ENCODE data around the gene AGAP3. TPM values are rescaled to one million over a fixed set of nuclear protein-coding genes. Genes with fewer than 3 reads are reported as not detected.
"Not testable (repeated sequence)": the region's sequence is repeated elsewhere in the genome, so short reads cannot be mapped to it uniquely, and the experiment has no call there.

Gene AGAP3
- total RNA-seq (ENCODE audit: unreplicated experiment) = 206 TPM
- long read RNA-seq, partial matches to known transcripts = 13 of 29 reads
- long read RNA-seq, other reads (novel, unspliced or antisense) = 16 of 29 reads

DNA sequence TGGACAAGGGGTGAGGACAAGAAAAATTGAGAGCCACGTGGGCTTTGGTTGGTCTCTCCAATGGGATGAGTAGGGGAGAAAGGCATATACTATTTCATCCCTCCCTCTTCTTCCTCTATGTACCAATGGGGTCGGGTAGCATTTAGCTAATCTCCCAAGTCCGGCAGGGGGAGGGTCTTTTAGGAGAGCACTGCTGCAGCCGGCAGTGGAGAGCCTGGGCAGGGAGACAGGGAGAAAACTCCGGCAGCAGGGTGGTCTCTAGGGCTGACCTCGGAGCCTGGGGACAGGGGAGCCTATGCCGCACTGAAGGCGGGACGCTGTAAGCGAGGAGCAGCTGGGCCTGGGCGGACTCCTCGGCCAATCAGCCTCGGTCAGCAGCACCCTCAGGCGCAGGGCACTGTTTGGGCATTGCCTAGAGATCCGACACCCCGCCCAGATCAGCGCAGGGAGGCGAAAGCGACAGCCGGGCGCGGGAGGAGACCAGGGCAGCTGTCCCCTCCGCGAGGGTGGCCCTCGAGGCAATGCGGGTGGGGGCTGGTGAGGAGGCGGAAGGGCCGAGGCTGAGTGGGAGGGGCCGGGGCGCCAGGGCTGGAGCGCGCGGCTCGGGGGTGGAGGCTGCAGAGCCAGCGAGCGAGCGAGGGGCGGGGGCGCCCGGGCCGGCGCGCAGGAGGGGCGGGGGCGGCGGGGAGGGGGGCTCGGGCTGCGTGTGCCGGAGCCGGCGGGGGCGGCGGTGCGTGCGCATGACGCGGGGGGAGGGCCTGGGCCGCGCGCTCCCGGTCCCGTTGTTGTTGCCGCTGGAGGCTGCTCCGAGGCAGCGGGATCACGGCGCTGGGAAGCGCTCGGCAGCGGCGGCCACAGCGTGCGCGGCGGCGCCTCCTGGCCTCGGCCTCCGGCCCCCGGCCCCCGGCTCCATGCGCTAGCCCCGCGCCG is at the start of gene AGAP3:
Gene AGAP3, plus strand, starts transcription at position 785 of the 930 bp plus-strand sequence. CDS start 267 bp downstream, outside the sequence.
- peaks cover 37% of the 10 kb centered on the region for H3K4me1 Mint-ChIP-seq (ENCODE audit: unreplicated experiment)
- peaks cover 10% of the 10 kb centered on the region for H3K36me3 Mint-ChIP-seq (ENCODE audit: low read depth, unreplicated experiment)
- TF ChIP-seq, protein P1, sequence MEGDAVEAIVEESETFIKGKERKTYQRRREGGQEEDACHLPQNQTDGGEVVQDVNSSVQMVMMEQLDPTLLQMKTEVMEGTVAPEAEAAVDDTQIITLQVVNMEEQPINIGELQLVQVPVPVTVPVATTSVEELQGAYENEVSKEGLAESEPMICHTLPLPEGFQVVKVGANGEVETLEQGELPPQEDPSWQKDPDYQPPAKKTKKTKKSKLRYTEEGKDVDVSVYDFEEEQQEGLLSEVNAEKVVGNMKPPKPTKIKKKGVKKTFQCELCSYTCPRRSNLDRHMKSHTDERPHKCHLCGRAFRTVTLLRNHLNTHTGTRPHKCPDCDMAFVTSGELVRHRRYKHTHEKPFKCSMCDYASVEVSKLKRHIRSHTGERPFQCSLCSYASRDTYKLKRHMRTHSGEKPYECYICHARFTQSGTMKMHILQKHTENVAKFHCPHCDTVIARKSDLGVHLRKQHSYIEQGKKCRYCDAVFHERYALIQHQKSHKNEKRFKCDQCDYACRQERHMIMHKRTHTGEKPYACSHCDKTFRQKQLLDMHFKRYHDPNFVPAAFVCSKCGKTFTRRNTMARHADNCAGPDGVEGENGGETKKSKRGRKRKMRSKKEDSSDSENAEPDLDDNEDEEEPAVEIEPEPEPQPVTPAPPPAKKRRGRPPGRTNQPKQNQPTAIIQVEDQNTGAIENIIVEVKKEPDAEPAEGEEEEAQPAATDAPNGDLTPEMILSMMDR (IDR thresholded peaks at IDR 0.05; ENCODE audit: unreplicated experiment) = no peak
- H3K27me3 Mint-ChIP-seq (ENCODE audit: unreplicated experiment) = peaks cover 18% of the 10 kb centered on the region
- peak; percentile 83 for DNase-seq (ENCODE audit: low spot score)
- H3K27ac Mint-ChIP-seq (ENCODE audit: unreplicated experiment) = peak within 1 kb of the TSS; percentile 80
- no peaks in the 10 kb centered on the region for H3K9me3 Mint-ChIP-seq (ENCODE audit: unreplicated experiment)
- peak within 1 kb of the TSS; percentile 95 for H3K4me3 Mint-ChIP-seq (ENCODE audit: unreplicated experiment)

DNA sequence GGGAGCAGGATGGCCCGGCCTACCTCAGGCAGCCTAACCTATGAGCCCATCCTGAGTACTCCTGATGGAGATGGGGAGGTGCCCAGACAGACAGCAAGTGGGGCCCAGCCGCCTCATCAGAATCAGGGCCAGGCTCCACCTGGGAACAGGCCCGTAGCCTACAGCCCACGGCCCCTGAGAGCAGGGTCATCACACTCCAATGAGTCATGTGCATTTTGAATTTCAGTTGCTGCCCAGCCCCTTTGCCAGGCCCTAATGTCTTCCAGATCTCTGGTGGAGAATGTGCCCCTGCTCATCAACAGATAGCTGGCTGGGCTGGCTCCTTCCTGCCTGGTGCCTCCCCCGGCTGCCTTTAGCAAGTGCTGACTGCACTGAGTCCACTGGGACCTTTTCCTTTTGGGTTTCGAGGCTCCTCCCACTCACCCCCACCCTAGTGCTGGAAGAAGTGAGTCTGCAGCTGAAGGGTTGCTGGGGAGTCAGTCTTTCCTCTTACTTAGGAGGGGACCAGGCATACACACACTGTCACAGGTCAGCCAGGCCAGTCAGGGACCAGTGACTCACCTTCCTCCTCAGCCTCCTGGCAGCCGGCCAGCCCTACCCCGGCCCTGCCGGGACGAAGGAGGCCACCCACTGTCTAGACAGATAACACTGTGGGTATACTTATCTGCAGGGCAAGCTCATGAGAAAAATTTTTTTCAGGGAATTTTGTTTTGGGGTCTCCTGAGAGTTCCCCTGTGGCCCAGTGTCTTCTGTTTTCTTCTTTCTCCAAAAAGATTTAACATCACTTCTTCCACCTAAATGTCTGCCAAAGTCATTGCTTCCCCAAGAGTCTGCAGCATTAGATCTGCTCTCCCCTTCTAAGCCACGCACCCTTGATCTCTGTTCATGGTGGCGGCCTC is 47.1 kb upstream of the AGAP3 start:
- peaks cover 13% of the 10 kb centered on the region for H3K27me3 Mint-ChIP-seq (ENCODE audit: unreplicated experiment)
- no peak for DNase-seq (ENCODE audit: low spot score)
- peaks cover 2% of the 10 kb centered on the region for H3K4me1 Mint-ChIP-seq (ENCODE audit: unreplicated experiment)
- TF ChIP-seq, protein P1 (IDR thresholded peaks at IDR 0.05; ENCODE audit: unreplicated experiment) = no peak
- no peak overlapping the region for H3K27ac Mint-ChIP-seq (ENCODE audit: unreplicated experiment)
- H3K36me3 Mint-ChIP-seq (ENCODE audit: low read depth, unreplicated experiment) = no peaks in the 10 kb centered on the region
- H3K4me3 Mint-ChIP-seq (ENCODE audit: unreplicated experiment) = no peak overlapping the region
- H3K9me3 Mint-ChIP-seq (ENCODE audit: unreplicated experiment) = no peaks in the 10 kb centered on the region

DNA sequence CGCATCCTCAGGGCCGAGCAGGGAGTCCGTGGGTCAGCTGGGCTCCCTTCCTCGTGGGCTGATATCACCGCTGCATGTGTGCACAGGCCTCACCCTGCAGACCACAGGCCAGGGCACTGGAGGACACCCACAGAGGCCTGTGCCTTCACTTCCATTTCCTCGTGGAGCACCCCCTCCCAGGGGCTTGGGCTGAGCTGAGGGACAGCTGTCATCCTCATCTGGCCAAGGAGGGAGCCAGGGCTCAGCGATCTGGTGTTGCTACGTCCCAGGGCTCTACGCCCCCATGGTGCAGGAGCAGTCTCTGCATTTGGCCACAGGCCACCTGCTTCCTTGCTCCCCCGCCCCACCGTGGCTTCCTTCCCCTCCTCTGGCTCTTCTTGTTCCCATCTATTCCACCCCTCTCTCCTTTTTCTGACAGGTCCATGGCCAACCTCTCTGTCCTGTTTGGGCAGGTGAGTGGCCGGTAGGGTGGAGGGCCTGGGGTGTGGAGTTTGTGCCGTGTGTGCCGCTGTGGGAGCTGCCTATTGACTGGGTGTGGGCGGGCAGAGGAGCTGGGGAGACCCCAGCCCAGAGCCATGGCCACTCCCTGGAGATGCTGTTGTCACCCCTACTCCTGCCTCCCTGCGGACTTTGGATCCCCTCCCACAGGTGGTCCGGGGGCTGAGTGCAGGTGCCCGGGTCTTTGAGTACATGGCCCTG is 46.3 kb upstream of the AGAP3 start:
- TF ChIP-seq, protein P1 (IDR thresholded peaks at IDR 0.05; ENCODE audit: unreplicated experiment) = no peak
- Mint-ChIP-seq H3K4me3 (ENCODE audit: unreplicated experiment) (no peak overlapping the region), H3K27me3 (ENCODE audit: unreplicated experiment) (peaks cover 13% of the 10 kb centered on the region)

DNA sequence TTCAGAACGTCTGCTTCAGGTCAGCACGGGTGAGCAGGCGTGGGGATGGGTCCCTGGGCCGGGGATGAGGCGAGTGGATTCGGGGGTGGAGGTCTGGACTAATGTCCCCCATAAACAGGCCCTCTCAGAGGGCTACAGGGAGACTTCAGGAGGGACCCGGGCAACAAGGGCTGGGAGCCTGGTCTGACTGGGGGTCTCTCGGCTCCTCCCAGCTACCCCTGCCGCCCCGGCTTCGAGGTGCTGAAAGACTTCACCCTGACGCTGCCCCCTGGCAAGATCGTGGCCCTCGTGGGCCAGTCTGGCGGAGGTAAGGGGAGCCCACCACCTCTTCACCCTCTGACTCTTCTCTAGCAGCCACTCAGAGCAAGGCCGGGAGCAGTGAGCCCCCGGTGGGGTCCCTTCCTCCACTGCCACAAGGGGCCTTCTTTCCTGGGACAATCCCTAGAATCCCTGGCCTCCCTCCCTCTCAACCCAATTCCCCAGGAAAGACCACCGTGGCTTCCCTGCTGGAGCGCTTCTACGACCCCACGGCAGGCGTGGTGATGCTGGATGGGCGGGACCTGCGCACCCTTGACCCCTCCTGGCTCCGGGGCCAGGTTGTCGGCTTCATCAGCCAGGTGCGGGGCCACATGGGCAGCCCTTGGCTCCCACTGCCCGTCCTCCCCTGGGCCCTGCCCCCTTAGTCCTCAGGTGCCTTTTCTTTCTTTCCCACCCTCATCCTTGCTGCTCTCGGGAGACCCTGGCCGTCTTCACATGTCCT is 45.5 kb upstream of the AGAP3 start:
- no peak overlapping the region for H3K4me3 Mint-ChIP-seq (ENCODE audit: unreplicated experiment)
- no peak overlapping the region for H3K27ac Mint-ChIP-seq (ENCODE audit: unreplicated experiment)
- TF ChIP-seq, protein P1 (IDR thresholded peaks at IDR 0.05; ENCODE audit: unreplicated experiment) = no peak
- H3K27me3 Mint-ChIP-seq (ENCODE audit: unreplicated experiment) = peaks cover 10% of the 10 kb centered on the region
- no peak for DNase-seq (ENCODE audit: low spot score)
- no peaks in the 10 kb centered on the region for H3K36me3 Mint-ChIP-seq (ENCODE audit: low read depth, unreplicated experiment)
- peaks cover 2% of the 10 kb centered on the region for H3K4me1 Mint-ChIP-seq (ENCODE audit: unreplicated experiment)
- H3K9me3 Mint-ChIP-seq (ENCODE audit: unreplicated experiment) = no peaks in the 10 kb centered on the region

More for the DNA sequence above, 46.3 kb upstream of the AGAP3 start:
- DNase-seq (ENCODE audit: low spot score) = no peak
- Mint-ChIP-seq H3K27ac (ENCODE audit: unreplicated experiment) (no peak overlapping the region), H3K9me3 (ENCODE audit: unreplicated experiment) (no peaks in the 10 kb centered on the region), H3K36me3 (ENCODE audit: low read depth, unreplicated experiment) (no peaks in the 10 kb centered on the region), H3K4me1 (ENCODE audit: unreplicated experiment) (peaks cover 2% of the 10 kb centered on the region)

DNA sequence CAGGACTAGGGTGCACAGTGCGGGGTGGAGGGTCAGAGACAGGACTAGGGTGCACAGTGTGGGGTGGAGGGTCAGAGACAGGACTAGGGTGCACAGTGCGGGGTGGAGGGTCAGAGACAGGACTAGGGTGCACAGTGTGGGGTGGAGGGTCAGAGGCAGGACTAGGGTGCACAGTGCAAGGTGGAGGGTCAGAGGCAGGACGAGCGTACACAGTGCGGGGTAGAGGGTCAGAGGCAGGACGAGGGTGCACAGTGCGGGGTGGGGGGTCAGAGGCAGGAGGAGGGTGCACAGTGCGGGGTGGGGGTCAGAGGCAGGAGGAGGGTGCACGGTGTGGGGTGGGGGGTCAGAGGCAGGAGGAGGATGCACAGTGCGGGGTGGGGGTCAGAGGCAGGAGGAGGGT is 42.8 kb upstream of the AGAP3 start:
- H3K4me3 Mint-ChIP-seq (ENCODE audit: unreplicated experiment); H3K36me3 Mint-ChIP-seq (ENCODE audit: low read depth, unreplicated experiment); H3K27ac Mint-ChIP-seq (ENCODE audit: unreplicated experiment); DNase-seq (ENCODE audit: low spot score); H3K4me1 Mint-ChIP-seq (ENCODE audit: unreplicated experiment); H3K9me3 Mint-ChIP-seq (ENCODE audit: unreplicated experiment): not testable (repeated sequence)
- H3K27me3 Mint-ChIP-seq (ENCODE audit: unreplicated experiment) = peaks cover 16% of the 10 kb centered on the region
